HepG2 (cell line): ENCODE data around the gene TSNAXIP1. TPM values are rescaled to one million over a fixed set of nuclear protein-coding genes. Genes with fewer than 3 reads are reported as not detected.

ENCODE experiments used
- ASH2L ChIP-seq: fragments of 300-600, 200-600 bp; sonication (generic); IDR thresholded peaks from 2 replicates; pipeline ENCODE4 v1.7.0; 2017; ENCODE audit warnings: low read depth, mild to moderate bottlenecking, moderate library complexity, mixed read lengths, low read length; ENCODE audit not compliant: insufficient read length
- CBFB ChIP-seq: sonication (generic); formaldehyde crosslinking; IDR thresholded peaks from 2 replicates; pipeline ENCODE4 v1.4.0; 2020; ENCODE audit warnings: missing genetic modification reagents
- IRX3 ChIP-seq: sonication (generic); formaldehyde crosslinking; IDR thresholded peaks from 2 replicates; pipeline ENCODE4 v1.8.1; 2023; ENCODE audit warnings: mild to moderate bottlenecking, low read depth, missing genetic modification reagents, borderline replicate concordance
- MEIS1 ChIP-seq: sonication (generic); formaldehyde crosslinking; IDR thresholded peaks from 2 replicates; pipeline ENCODE4 v1.9.0; 2021; ENCODE audit warnings: mild to moderate bottlenecking, missing genetic modification reagents, moderate library complexity, borderline replicate concordance
- MTA1 ChIP-seq: sonication (generic); formaldehyde crosslinking; IDR thresholded peaks from 2 replicates; pipeline ENCODE4 v1.4.0; 2020; ENCODE audit warnings: missing genetic modification reagents, mild to moderate bottlenecking, borderline replicate concordance
- SP140L ChIP-seq: sonication (generic); formaldehyde crosslinking; IDR thresholded peaks from 2 replicates; pipeline ENCODE4 v1.4.0; 2020; ENCODE audit warnings: missing genetic modification reagents, borderline replicate concordance
- SRSF1 ChIP-seq: fragments of 200-400 bp; formaldehyde crosslinking; optimal IDR thresholded peaks from 2 replicates; pipeline ENCODE3; 2017; ENCODE audit warnings: mild to moderate bottlenecking, low read depth, low read length, moderate library complexity
- ZBTB1 ChIP-seq: sonication (generic); formaldehyde crosslinking; IDR thresholded peaks from 2 replicates; pipeline ENCODE4 v1.4.0; 2020; ENCODE audit warnings: missing genetic modification reagents, borderline replicate concordance
- ZNF232 ChIP-seq: sonication (generic); formaldehyde crosslinking; IDR thresholded peaks from 2 replicates; pipeline ENCODE4 v1.4.0; 2020; ENCODE audit warnings: missing genetic modification reagents, borderline replicate concordance
- ZNF275 ChIP-seq: sonication (generic); formaldehyde crosslinking; IDR thresholded peaks from 2 replicates; pipeline ENCODE4 v1.8.0; 2022; ENCODE audit warnings: missing genetic modification reagents, mild to moderate bottlenecking, inconsistent platforms, borderline replicate concordance
- ZNF329 ChIP-seq: sonication (generic); formaldehyde crosslinking; IDR thresholded peaks from 2 replicates; pipeline ENCODE4 v1.9.0; 2021; ENCODE audit warnings: low read depth, mild to moderate bottlenecking, missing genetic modification reagents
- ZNF703 ChIP-seq: sonication (generic); formaldehyde crosslinking; IDR thresholded peaks from 2 replicates; pipeline ENCODE4 v1.5.1; 2020; ENCODE audit warnings: missing genetic modification reagents, mild to moderate bottlenecking, moderate library complexity, borderline replicate concordance
- ZNF713 ChIP-seq: sonication (generic); formaldehyde crosslinking; IDR thresholded peaks from 2 replicates; pipeline ENCODE4 v1.4.0; 2020; ENCODE audit warnings: mild to moderate bottlenecking, missing genetic modification reagents
- polyA plus RNA-seq, 8 experiments: library from polyadenylated mRNA; depleted of rRNA in 3 of 8; stranded (reverse) in 7 of 8; unstranded in 1 of 8; fragments of >200 nt; fragmentation: Illumina TruSeq in 4 of 8; extraction: Trizol in 4 of 8; gene quantifications; 2 replicates each; pipeline versions ENCODE4 v1.2.1 to v1.2.3, GENCODE V29; 2011 to 2016; ENCODE audit warnings: low read depth in 4 of 8, missing spikeins in 1 of 8, mixed read lengths in 1 of 8; ENCODE audit not compliant: insufficient read depth in 1 of 8
- total RNA-seq, 5 experiments: library from RNA; depleted of rRNA; stranded (reverse); fragments of >200 nt; fragmentation: Illumina TruSeq; extraction: Trizol; gene quantifications; 2 replicates each; pipeline ENCODE4 v1.2.3, GENCODE V29; 2016; ENCODE audit warnings: low read depth in 1 of 5
- TF ChIP-seq, protein P1 (sequence below): sonication (generic); formaldehyde crosslinking; IDR thresholded peaks from 2 replicates; pipeline ENCODE4 v1.5.0; 2020; ENCODE audit warnings: mild to moderate bottlenecking, missing genetic modification reagents, moderate library complexity
- TF ChIP-seq, protein P2 (sequence below): sonication (generic); formaldehyde crosslinking; IDR thresholded peaks from 2 replicates; pipeline ENCODE4 v1.5.1; 2020; ENCODE audit warnings: mild to moderate bottlenecking, missing genetic modification reagents, moderate library complexity
- TF ChIP-seq, protein P3 (sequence below): sonication (generic); formaldehyde crosslinking; IDR thresholded peaks from 2 replicates; pipeline ENCODE4 v1.9.0; 2021; ENCODE audit warnings: missing genetic modification reagents, borderline replicate concordance

Gene TSNAXIP1
- total and polyA plus RNA-seq, 2 of the 13 experiments (the other 11 are each of a cell fraction or from before 2014, with no cell fraction given), result 0.37 to 0.86 TPM

GRCh38 chr16:67872631-67873434 is 66.1 kb downstream of the TSNAXIP1 start, which contains the start of gene EDC4 (continued):
- TF ChIP-seq ZNF275 (CRISPR knock-in tag) (no peak), IRX3 (CRISPR knock-in tag) (no peak), MTA1 (CRISPR knock-in tag) (peak; percentile 96; the same call in 1 of the 2 replicates), ZNF232 (CRISPR knock-in tag) (no peak), SRSF1 (peak; percentile 96), ZBTB1 (CRISPR knock-in tag) (no peak), SP140L (CRISPR knock-in tag) (no peak), ZNF703 (CRISPR knock-in tag) (peak; percentile 76; the same call in 1 of the 2 replicates), ASH2L (peak; percentile 99), CBFB (CRISPR knock-in tag) (peak; percentile 98), MEIS1 (CRISPR knock-in tag) (no peak), ZNF329 (CRISPR knock-in tag) (0 out of 2 replicates have a peak, but pooled peaks have one; percentile 56), ZNF713 (CRISPR knock-in tag) (peak; percentile 92; the same call in 1 of the 2 replicates)
- TF ChIP-seq, protein P1, sequence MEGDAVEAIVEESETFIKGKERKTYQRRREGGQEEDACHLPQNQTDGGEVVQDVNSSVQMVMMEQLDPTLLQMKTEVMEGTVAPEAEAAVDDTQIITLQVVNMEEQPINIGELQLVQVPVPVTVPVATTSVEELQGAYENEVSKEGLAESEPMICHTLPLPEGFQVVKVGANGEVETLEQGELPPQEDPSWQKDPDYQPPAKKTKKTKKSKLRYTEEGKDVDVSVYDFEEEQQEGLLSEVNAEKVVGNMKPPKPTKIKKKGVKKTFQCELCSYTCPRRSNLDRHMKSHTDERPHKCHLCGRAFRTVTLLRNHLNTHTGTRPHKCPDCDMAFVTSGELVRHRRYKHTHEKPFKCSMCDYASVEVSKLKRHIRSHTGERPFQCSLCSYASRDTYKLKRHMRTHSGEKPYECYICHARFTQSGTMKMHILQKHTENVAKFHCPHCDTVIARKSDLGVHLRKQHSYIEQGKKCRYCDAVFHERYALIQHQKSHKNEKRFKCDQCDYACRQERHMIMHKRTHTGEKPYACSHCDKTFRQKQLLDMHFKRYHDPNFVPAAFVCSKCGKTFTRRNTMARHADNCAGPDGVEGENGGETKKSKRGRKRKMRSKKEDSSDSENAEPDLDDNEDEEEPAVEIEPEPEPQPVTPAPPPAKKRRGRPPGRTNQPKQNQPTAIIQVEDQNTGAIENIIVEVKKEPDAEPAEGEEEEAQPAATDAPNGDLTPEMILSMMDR, result peak; percentile 43
- TF ChIP-seq, protein P2, sequence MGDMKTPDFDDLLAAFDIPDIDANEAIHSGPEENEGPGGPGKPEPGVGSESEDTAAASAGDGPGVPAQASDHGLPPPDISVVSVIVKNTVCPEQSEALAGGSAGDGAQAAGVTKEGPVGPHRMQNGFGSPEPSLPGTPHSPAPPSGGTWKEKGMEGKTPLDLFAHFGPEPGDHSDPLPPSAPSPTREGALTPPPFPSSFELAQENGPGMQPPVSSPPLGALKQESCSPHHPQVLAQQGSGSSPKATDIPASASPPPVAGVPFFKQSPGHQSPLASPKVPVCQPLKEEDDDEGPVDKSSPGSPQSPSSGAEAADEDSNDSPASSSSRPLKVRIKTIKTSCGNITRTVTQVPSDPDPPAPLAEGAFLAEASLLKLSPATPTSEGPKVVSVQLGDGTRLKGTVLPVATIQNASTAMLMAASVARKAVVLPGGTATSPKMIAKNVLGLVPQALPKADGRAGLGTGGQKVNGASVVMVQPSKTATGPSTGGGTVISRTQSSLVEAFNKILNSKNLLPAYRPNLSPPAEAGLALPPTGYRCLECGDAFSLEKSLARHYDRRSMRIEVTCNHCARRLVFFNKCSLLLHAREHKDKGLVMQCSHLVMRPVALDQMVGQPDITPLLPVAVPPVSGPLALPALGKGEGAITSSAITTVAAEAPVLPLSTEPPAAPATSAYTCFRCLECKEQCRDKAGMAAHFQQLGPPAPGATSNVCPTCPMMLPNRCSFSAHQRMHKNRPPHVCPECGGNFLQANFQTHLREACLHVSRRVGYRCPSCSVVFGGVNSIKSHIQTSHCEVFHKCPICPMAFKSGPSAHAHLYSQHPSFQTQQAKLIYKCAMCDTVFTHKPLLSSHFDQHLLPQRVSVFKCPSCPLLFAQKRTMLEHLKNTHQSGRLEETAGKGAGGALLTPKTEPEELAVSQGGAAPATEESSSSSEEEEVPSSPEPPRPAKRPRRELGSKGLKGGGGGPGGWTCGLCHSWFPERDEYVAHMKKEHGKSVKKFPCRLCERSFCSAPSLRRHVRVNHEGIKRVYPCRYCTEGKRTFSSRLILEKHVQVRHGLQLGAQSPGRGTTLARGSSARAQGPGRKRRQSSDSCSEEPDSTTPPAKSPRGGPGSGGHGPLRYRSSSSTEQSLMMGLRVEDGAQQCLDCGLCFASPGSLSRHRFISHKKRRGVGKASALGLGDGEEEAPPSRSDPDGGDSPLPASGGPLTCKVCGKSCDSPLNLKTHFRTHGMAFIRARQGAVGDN (CRISPR knock-in tag), result peak; percentile 97
- TF ChIP-seq, protein P3, sequence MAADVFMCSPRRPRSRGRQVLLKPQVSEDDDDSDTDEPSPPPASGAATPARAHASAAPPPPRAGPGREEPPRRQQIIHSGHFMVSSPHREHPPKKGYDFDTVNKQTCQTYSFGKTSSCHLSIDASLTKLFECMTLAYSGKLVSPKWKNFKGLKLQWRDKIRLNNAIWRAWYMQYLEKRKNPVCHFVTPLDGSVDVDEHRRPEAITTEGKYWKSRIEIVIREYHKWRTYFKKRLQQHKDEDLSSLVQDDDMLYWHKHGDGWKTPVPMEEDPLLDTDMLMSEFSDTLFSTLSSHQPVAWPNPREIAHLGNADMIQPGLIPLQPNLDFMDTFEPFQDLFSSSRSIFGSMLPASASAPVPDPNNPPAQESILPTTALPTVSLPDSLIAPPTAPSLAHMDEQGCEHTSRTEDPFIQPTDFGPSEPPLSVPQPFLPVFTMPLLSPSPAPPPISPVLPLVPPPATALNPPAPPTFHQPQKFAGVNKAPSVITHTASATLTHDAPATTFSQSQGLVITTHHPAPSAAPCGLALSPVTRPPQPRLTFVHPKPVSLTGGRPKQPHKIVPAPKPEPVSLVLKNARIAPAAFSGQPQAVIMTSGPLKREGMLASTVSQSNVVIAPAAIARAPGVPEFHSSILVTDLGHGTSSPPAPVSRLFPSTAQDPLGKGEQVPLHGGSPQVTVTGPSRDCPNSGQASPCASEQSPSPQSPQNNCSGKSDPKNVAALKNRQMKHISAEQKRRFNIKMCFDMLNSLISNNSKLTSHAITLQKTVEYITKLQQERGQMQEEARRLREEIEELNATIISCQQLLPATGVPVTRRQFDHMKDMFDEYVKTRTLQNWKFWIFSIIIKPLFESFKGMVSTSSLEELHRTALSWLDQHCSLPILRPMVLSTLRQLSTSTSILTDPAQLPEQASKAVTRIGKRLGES, result no peak
